KMS-11 (cell line): Measurements from ENCODE around the gene BZW1.

ENCODE experiments used
- H2AFZ ChIP-seq: fragments of 200-600 bp; sonication (generic); 2 replicates; pipeline ENCODE4 v1.6.1; 2016; ENCODE audit warnings: antibody characterized with exemption, mixed run types, low read depth
- H3K27ac ChIP-seq: fragments of 200-600 bp; sonication (generic); 2 replicates; pipeline ENCODE4 v1.6.1; 2016; ENCODE audit warnings: mild to moderate bottlenecking, mixed run types
- H3K27me3 ChIP-seq: fragments of 200-600 bp; sonication (generic); 2 replicates; pipeline ENCODE4 v1.6.1; 2017; ENCODE audit warnings: mild to moderate bottlenecking, low read depth, mixed run types, moderate library complexity; ENCODE audit not compliant: insufficient read depth
- H3K36me3 ChIP-seq: fragments of 200-600 bp; sonication (generic); 2 replicates; pipeline ENCODE4 v1.6.1; 2017; ENCODE audit warnings: mild to moderate bottlenecking, mixed run types; ENCODE audit not compliant: insufficient read depth
- H3K4me1 ChIP-seq: fragments of 200-600 bp; sonication (generic); 2 replicates; pipeline ENCODE4 v1.6.1; 2016; ENCODE audit warnings: mild to moderate bottlenecking, low read depth, mixed run types; ENCODE audit not compliant: poor library complexity, severe bottlenecking
- H3K4me2 ChIP-seq: fragments of 200-600 bp; sonication (generic); 2 replicates; pipeline ENCODE4 v1.7.0; 2016; ENCODE audit warnings: mild to moderate bottlenecking, mixed run types
- H3K4me3 ChIP-seq: fragments of 200-600 bp; sonication (generic); IDR thresholded peaks from 2 replicates; pipeline ENCODE4 v1.6.1; 2017; ENCODE audit warnings: low read depth, low read length, mixed read lengths; ENCODE audit not compliant: insufficient read depth
- H3K79me2 ChIP-seq: fragments of 200-600 bp; sonication (generic); 2 replicates; pipeline ENCODE4 v1.6.1; 2016; ENCODE audit warnings: low read depth, mixed run types; ENCODE audit not compliant: insufficient read depth
- H3K9ac ChIP-seq: fragments of 200-600 bp; sonication (generic); 2 replicates; pipeline ENCODE4 v1.6.1; 2016; ENCODE audit warnings: mild to moderate bottlenecking, mixed run types
- H4K20me1 ChIP-seq: fragments of 200-600 bp; sonication (generic); 2 replicates; pipeline ENCODE4 v1.6.1; 2016; ENCODE audit warnings: mild to moderate bottlenecking, mixed run types; ENCODE audit not compliant: insufficient read depth
- TF ChIP-seq, protein P1 (sequence below): fragments of 200-600 bp; sonication (generic); conservative IDR thresholded peaks from 2 replicates; pipeline ENCODE4 v1.6.1; 2017; ENCODE audit warnings: low read depth, mild to moderate bottlenecking, antibody characterized with exemption, low read length, moderate library complexity, mixed read lengths

The BZW1 gene

DNA sequence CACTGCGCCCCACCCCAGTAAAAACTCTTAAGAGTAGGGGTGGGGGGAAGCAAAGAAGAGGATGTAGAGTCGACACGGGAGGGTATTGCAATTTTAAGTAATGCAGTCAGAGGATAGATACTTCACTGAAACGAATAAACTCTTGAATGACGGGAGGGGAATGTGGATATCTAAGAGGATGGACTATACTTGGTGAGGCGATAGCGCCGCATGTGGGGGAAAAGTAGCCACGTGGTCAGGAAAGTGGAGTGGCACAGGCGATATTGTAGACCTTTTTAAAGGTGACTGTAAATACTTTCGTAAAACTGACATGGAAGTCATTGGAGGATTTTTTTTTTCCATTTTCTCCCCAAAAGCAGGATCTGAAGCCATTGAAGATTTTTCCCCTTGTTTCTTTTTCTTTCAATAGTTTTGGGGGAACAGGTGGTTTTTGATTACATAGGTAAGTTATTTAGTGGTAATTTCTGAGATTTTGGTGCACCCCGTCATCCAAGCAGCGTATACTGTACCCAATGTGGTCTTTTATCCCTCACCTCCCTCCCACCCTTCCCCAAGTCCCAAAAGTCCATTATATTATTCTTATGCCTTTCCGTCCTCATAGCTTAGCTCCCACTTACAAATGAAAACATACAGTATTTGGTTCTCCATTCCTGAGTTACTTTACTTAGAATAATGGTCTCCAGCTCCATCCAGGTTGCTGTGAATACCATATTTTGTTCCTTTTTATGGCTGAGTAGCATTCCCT lies 39.0 kb downstream of the BZW1 start:
- no peak overlapping the region for H3K4me2 ChIP-seq
- H3K27me3 ChIP-seq: no peaks in the 10 kb centered on the region
- TF ChIP-seq, protein P1, sequence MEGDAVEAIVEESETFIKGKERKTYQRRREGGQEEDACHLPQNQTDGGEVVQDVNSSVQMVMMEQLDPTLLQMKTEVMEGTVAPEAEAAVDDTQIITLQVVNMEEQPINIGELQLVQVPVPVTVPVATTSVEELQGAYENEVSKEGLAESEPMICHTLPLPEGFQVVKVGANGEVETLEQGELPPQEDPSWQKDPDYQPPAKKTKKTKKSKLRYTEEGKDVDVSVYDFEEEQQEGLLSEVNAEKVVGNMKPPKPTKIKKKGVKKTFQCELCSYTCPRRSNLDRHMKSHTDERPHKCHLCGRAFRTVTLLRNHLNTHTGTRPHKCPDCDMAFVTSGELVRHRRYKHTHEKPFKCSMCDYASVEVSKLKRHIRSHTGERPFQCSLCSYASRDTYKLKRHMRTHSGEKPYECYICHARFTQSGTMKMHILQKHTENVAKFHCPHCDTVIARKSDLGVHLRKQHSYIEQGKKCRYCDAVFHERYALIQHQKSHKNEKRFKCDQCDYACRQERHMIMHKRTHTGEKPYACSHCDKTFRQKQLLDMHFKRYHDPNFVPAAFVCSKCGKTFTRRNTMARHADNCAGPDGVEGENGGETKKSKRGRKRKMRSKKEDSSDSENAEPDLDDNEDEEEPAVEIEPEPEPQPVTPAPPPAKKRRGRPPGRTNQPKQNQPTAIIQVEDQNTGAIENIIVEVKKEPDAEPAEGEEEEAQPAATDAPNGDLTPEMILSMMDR: no peak
- no peaks in the 10 kb centered on the region for H3K4me1 ChIP-seq
- no peak overlapping the region for H3K9ac ChIP-seq
- H3K79me2 ChIP-seq: no peaks in the 10 kb centered on the region
- no peak overlapping the region for H3K4me3 ChIP-seq
- peaks cover 22% of the 10 kb centered on the region; the same call in 1 of the 2 replicates for H3K36me3 ChIP-seq
- H4K20me1 ChIP-seq: peaks cover 5% of the 10 kb centered on the region; the same call in 1 of the 2 replicates
- no peak overlapping the region for H2AFZ ChIP-seq
- no peak overlapping the region for H3K27ac ChIP-seq

DNA sequence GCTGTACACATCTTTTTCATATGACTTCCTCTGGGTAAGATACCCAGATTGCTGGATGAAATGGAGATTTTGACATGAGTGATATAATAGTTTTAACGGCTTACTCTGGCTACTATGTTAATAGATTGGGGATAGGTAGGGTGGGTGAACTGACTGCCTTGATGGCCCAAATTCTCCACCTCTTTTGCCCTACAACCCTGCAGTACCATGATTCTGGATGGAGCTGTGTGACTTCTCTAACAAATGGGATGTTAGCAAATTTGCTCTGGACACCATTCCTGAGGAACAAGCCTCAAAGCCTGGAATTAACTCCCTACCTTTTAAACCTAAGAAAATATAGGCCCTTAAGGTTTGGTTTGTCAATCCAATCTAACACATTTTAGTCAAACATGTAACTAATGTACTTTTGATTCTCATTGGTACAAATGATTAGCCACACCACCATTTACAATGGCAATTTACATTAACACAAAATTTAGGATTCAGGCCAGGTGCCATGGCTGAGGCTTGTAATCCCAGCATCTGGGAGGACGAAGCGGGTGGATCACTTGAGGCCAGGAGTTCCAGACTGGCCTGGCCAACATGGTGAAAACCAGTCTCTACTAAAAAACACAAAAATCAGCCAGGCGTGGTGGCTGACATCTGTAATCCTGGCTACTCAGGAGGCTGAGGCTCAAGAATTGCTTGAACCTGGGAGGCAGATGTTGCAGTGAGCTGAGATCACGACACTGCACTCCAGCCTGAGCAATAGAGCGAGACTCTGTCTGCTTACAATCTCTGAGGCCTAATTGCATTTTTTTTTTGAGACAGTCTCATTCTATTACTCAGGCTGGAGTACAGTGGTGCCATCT lies 39.9 kb downstream of the BZW1 start:
- Histone ChIP-seq H3K9ac (no peak overlapping the region), H2AFZ (no peak overlapping the region), H3K4me1 (no peaks in the 10 kb centered on the region), H3K36me3 (peaks cover 28% of the 10 kb centered on the region; the same call in 1 of the 2 replicates), H3K4me3 (no peak overlapping the region), H3K79me2 (peaks cover 6% of the 10 kb centered on the region; the same call in 1 of the 2 replicates), H4K20me1 (peaks cover 5% of the 10 kb centered on the region; the same call in 1 of the 2 replicates), H3K4me2 (no peak overlapping the region), H3K27me3 (no peaks in the 10 kb centered on the region), H3K27ac (no peak overlapping the region)
- TF ChIP-seq, protein P1: no peak

DNA sequence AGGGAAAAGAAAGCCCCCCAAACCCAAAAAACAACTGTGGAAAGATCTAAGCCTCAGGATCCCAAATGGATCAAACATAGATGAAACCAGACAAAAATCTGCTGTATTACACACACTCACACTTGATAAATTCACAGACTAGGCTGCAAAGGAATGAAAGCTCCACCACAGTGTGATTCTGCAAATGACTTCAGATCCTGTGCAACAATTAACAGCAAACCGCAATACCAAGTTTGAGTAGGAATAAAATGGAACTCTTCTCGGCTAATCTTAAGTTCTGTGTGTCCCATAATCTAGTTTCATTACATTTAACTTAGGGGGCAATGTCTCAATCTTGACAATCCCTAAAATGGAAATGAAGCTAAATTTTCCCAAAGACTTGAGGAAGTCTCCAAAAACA lies 40.9 kb downstream of the BZW1 start:
- Histone ChIP-seq H3K4me1 (no peaks in the 10 kb centered on the region), H3K79me2 (peaks cover 14% of the 10 kb centered on the region), H3K27ac (no peak overlapping the region), H3K36me3 (peaks cover 35% of the 10 kb centered on the region; the same call in 1 of the 2 replicates), H3K27me3 (no peaks in the 10 kb centered on the region), H3K4me2 (no peak overlapping the region), H3K4me3 (no peak overlapping the region), H3K9ac (no peak overlapping the region), H2AFZ (no peak overlapping the region), H4K20me1 (peaks cover 10% of the 10 kb centered on the region; the same call in 1 of the 2 replicates)
- TF ChIP-seq, protein P1: no peak

DNA sequence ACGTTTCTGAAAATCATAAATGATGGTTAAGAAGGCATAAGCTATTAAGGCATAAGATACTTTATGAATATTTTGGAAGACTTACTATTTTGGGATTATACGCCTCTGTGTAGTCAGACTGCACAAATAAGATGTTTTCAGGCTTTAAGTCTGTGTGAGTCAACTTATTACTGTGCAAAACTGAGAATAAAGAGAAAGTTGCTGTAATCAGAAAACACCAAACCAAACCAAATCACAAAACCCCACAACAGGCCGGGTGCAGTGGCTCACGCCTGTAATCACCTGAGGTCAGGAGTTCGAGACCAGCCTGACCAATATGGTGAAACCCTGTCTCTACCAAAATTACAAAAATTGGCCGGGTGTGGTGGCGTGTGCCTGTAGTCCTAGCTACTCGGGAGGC lies 45.1 kb downstream of the BZW1 start:
- no peak overlapping the region for H2AFZ ChIP-seq
- H3K9ac ChIP-seq: no peak overlapping the region
- H3K36me3 ChIP-seq: peaks cover 62% of the 10 kb centered on the region; the same call in 1 of the 2 replicates
- peaks cover 27% of the 10 kb centered on the region for H3K4me1 ChIP-seq
- peaks cover 56% of the 10 kb centered on the region for H3K79me2 ChIP-seq
- TF ChIP-seq, protein P1: no peak
- H4K20me1 ChIP-seq: peaks cover 31% of the 10 kb centered on the region
- no peak overlapping the region for H3K4me2 ChIP-seq
- H3K27ac ChIP-seq: no peak overlapping the region
- H3K4me3 ChIP-seq: no peak overlapping the region
- no peaks in the 10 kb centered on the region for H3K27me3 ChIP-seq
